Measurements from ENCODE around the gene DEF6. TPM values are rescaled to one million over a fixed set of nuclear protein-coding genes. Genes with fewer than 3 reads are reported as not detected.

DEF6 gene
- total RNA-seq, 1 donor from 2014 or later = 0.17 TPM

DNA sequence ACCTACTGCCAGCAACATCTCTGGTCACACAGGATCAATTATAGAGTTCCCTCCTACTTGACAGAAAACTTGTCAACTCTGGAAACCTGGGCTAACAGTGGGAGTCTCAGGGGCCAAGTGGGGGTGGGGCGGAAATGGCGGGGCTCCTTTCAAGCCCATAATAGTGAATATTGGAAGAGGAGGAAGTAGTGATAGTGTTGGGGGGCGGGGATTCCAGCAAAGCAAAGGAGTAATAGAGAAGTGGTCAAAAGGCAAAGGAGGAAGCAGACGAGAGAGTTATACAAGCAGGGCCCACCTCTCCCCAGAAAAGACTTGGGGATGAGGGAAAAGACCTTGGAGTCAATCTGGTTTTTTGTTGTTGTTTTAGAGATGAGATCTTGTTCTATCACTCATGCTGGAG, 2.1 kb downstream of the DEF6 start:
- no peak overlapping the region for H3K27ac Mint-ChIP-seq
- H3F3A ChIP-seq (ENCODE audit: low read depth) = no peaks in the 10 kb centered on the region
- H3K9me3 ChIP-seq (ENCODE audit: low read depth) = no peaks in the 10 kb centered on the region
- no peaks in the 10 kb centered on the region for H3K79me2 ChIP-seq (ENCODE audit: low read depth)
- no peaks in the 10 kb centered on the region for H3K9me3 Mint-ChIP-seq
- no peak overlapping the region for H3K4me3 ChIP-seq
- no peak overlapping the region for H3K9ac ChIP-seq
- no peak overlapping the region for H3K27ac ChIP-seq
- peaks cover 2% of the 10 kb centered on the region for H3K27me3 Mint-ChIP-seq (ENCODE audit: insufficient read depth, low read depth)
- no peak for DNase-seq (ENCODE audit: low spot score)
- peaks cover 16% of the 10 kb centered on the region for H3K4me1 Mint-ChIP-seq
- no peaks in the 10 kb centered on the region for H3K36me3 ChIP-seq
- H3K4me1 ChIP-seq = no peaks in the 10 kb centered on the region
- H3K4me3 Mint-ChIP-seq = no peak overlapping the region
- TF ChIP-seq, protein P1, sequence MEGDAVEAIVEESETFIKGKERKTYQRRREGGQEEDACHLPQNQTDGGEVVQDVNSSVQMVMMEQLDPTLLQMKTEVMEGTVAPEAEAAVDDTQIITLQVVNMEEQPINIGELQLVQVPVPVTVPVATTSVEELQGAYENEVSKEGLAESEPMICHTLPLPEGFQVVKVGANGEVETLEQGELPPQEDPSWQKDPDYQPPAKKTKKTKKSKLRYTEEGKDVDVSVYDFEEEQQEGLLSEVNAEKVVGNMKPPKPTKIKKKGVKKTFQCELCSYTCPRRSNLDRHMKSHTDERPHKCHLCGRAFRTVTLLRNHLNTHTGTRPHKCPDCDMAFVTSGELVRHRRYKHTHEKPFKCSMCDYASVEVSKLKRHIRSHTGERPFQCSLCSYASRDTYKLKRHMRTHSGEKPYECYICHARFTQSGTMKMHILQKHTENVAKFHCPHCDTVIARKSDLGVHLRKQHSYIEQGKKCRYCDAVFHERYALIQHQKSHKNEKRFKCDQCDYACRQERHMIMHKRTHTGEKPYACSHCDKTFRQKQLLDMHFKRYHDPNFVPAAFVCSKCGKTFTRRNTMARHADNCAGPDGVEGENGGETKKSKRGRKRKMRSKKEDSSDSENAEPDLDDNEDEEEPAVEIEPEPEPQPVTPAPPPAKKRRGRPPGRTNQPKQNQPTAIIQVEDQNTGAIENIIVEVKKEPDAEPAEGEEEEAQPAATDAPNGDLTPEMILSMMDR (IDR thresholded peaks at IDR 0.05) = no peak
- TF ChIP-seq EZH2phosphoT487 (IDR thresholded peaks at IDR 0.05) (no peak), EZH2 (IDR thresholded peaks at IDR 0.05) (no peak)
- no peaks in the 10 kb centered on the region for H4K20me1 ChIP-seq (ENCODE audit: low read depth)
- no peaks in the 10 kb centered on the region for H3K36me3 Mint-ChIP-seq
- no peak overlapping the region for H2AFZ ChIP-seq (replicated peaks)
- no peaks in the 10 kb centered on the region for H3K27me3 ChIP-seq
- no peak overlapping the region for H3K4me2 ChIP-seq

DNA sequence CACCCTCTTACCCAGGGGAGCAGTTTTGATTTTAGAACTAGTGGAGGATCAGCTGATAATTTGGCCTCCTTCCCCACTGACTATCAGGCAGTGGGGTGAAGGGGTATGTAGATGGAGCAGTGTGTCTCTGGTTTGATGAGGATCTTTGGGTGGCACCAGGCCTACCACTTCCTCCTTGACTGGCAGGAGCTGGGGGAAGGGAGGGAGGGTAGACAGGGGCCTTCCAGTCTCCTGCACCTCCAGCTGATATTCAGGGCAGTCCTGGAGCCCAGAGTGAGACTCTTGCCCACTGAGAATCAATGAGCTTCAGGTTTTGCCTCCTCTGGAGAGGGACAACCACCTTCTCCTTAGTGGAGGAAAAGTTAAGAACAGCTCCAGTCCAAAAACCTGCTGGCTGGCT, 3.2 kb downstream of the DEF6 start:
- Mint-ChIP-seq H3K36me3 (no peaks in the 10 kb centered on the region), H3K27me3 (ENCODE audit: insufficient read depth, low read depth) (peaks cover 2% of the 10 kb centered on the region), H3K27ac (no peak overlapping the region), H3K9me3 (no peaks in the 10 kb centered on the region), H3K4me1 (peaks cover 16% of the 10 kb centered on the region), H3K4me3 (no peak overlapping the region)
- Histone ChIP-seq H2AFZ (replicated peaks) (no peak overlapping the region), H3K9me3 (ENCODE audit: low read depth) (no peaks in the 10 kb centered on the region), H3F3A (ENCODE audit: low read depth) (no peaks in the 10 kb centered on the region), H4K20me1 (ENCODE audit: low read depth) (no peaks in the 10 kb centered on the region), H3K4me3 (no peak overlapping the region), H3K36me3 (no peaks in the 10 kb centered on the region), H3K9ac (no peak overlapping the region), H3K79me2 (ENCODE audit: low read depth) (no peaks in the 10 kb centered on the region), H3K4me2 (no peak overlapping the region), H3K27ac (no peak overlapping the region), H3K4me1 (no peaks in the 10 kb centered on the region), H3K27me3 (no peaks in the 10 kb centered on the region)
- TF ChIP-seq EZH2 (IDR thresholded peaks at IDR 0.05) = no peak
- TF ChIP-seq, protein P1 (IDR thresholded peaks at IDR 0.05) = no peak
- no peak for TF ChIP-seq EZH2phosphoT487 (IDR thresholded peaks at IDR 0.05)
- DNase-seq (ENCODE audit: low spot score) = no peak

DNA sequence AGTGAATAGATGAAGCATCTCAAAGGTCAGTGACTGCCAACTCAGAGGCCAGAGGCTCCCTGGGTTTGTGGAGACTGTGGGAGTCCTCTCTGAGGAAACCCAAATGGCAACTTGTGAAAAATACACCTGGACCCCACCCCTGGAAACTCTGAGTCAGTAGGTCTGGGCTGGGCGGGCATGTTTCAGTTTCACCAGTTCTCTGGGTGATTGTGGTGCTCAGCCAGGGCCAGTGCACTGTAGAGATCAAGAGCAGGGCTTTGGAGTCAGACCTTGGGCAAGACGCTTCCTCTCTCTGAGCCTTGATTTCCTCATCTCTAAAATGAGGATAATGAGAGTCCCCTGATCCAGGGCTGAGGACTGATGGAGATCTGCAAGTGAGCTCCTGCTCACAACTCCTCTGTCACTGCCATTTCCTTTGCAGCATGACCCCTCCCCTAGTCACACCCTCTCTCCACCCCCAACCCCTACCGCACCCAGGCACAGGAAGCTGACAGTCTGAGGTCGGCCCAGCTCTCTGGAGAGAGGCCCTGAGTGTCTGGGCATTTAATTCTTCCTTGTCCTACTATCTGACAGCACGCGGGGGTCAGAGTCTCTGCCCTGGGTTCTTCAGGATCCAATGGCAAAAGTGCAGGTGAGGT, 5.1 kb downstream of the DEF6 start:
- Histone ChIP-seq H3K79me2 (ENCODE audit: low read depth) (no peaks in the 10 kb centered on the region), H3F3A (ENCODE audit: low read depth) (no peaks in the 10 kb centered on the region), H3K4me3 (no peak overlapping the region), H4K20me1 (ENCODE audit: low read depth) (no peaks in the 10 kb centered on the region), H2AFZ (replicated peaks) (no peak overlapping the region), H3K4me2 (no peak overlapping the region), H3K36me3 (no peaks in the 10 kb centered on the region), H3K27me3 (no peaks in the 10 kb centered on the region), H3K9ac (no peak overlapping the region), H3K4me1 (no peaks in the 10 kb centered on the region), H3K9me3 (ENCODE audit: low read depth) (no peaks in the 10 kb centered on the region), H3K27ac (no peak overlapping the region)
- TF ChIP-seq, protein P1 (IDR thresholded peaks at IDR 0.05) = no peak
- no peak for TF ChIP-seq EZH2phosphoT487 (IDR thresholded peaks at IDR 0.05)
- TF ChIP-seq EZH2 (IDR thresholded peaks at IDR 0.05) = no peak
- Mint-ChIP-seq H3K4me3 (no peak overlapping the region), H3K27me3 (ENCODE audit: insufficient read depth, low read depth) (peaks cover 3% of the 10 kb centered on the region), H3K4me1 (peaks cover 16% of the 10 kb centered on the region), H3K36me3 (no peaks in the 10 kb centered on the region), H3K27ac (no peak overlapping the region), H3K9me3 (no peaks in the 10 kb centered on the region)
- no peak for DNase-seq (ENCODE audit: low spot score)

Data from neural progenitor cell (in vitro differentiated cells).